ENCODE measurements around the gene ARHGAP26. TPM values are rescaled to one million over a fixed set of nuclear protein-coding genes. Genes with fewer than 3 reads are reported as not detected.
"Not testable (repeated sequence)": the region's sequence is repeated elsewhere in the genome, so short reads cannot be mapped to it uniquely, and the experiment has no call there.

Gene ARHGAP26
- total RNA-seq, 1 donor from 2014 or later, result 36.7 TPM

- DNase-seq, result no peak
These were observed 416.4 kb downstream of the ARHGAP26 start for GRCh38 chr5:143186623-143187022.

DNA sequence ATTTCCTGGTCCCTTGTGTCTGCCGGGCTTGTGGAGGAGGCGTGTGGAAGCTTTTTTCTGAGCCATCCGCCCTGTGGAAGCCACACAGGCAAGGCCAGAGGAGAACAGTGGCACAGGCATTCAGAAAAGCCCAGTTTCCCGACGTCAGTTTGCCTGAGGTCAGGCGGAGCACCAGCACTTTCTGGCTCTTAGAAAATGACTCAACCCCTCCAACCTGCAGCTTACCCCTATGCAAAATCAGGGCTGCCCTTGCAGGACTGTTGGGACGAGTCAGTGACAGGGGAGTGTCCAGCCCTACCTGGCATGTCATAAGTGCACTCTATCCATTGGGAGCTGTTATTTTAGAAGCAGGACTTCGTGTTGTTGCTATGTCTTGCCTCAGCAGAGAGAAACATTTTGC lies 417.3 kb downstream of the ARHGAP26 start:
- no peak for DNase-seq

DNA sequence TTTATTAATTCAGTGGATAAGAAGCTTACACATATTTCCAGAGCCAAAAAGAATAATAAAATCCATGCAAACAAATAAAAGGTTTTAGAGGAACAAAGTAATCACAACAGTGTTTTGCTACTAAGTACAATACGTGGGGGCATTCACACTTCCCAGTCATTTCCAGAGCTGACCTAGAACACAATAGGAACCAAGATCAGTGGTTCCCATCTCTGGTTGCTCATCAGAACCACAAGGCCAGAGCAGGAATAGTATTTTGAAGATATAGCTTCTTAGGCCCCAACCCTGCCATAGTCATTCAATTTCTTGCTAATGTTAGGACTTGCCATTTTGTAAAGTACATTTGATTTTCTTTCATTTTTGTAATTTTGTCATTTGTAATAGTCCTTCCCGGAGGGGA lies 417.9 kb downstream of the ARHGAP26 start:
- DNase-seq, result no peak

DNA sequence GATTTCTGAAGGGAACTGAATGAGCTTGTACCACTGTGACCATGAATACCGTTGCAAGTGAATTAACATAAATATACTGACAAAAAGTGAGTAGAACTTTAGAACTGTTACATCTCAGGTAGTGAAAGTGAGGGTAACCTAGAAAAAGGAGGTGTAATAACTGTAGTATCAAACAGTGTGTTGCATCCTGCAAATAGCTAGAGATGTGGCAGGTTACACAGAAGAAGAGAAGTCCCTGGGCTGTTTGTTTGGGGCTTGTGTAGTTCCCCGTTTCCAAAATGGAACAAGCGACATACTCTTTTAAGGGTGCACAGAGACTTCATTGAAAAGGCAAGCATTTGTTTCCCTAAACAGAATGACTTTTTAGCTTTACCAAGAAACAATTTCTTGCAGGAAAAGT lies 418.5 kb downstream of the ARHGAP26 start:
- DNase-seq, result no peak

DNA sequence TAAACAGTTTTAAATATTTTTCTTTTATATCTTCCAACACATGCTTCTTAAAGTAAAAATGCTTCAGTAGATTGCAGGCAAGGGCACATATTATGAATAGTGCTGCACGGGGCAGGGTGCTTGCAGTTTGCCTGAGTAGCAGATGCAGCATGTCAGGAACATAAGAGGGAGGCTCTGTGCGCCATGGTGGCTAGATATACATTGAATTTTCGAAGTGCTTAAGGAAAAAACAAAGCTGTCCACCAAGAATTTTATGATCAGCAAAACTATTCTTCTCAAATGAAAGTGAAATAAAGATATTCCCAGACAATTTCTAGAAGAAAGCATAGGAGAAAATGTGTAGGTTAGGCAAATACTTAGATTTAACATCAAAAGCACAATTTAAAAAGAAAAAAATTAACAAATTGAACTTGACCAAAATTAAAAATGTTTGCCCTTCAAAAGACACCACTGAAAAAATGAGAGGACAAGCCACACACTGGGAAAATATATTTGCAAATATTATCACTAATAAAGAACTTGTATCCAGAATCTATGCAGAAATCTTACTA lies 420.2 kb downstream of the ARHGAP26 start:
- no peak for DNase-seq

DNA sequence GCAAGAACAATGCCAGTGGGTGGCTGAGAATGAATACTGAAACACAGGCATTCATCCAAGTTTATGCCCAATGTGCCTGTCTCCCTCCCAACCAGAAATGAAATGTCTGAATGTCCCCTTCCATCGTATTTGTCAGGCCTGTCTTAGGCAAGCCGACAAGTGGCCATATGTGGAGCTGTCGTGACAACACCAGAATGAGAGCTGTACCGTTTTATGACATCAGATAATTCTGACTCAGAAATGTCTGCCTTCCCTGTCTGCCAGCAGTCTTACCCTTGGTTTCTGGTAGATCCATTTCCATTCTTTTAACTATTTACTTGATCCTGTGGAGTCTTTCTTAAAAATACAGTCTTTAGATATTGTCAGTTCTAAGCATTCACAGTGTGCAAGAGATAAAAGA lies 421.5 kb downstream of the ARHGAP26 start:
- no peak for DNase-seq

DNA sequence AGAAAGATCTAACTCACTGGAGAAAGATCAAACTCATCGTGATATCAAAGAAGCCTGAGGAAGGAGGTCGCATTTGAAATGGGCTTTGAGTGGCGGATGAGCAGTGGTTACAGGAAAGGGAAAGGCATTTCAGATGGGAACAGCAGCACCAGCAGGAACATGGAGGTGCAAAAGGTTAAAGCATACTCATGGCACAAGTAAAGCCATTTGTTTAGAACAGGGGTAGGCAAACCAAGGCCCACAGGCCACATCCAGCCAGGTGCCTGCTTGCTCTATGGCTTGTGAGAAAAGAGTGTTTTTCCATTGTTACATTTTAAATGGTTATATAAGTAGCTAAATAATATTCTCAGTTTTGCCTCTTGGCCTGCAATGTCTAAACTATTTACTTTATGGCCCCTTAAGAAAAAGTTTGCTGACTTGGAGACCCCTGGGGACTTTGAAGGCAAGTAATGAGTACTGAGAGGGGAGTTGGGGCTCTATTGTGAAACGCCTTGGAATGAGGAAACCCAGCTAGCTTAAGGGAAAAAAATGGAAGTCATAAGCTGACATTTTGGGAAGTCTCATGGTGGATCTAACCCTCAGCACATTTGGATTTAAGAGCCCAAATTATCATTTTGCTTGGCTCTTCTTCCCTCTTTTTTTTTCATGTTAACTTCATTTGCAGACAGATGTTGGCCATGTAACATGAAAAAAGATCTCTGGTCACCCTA lies 422.2 kb downstream of the ARHGAP26 start:
- no peak for DNase-seq

DNA sequence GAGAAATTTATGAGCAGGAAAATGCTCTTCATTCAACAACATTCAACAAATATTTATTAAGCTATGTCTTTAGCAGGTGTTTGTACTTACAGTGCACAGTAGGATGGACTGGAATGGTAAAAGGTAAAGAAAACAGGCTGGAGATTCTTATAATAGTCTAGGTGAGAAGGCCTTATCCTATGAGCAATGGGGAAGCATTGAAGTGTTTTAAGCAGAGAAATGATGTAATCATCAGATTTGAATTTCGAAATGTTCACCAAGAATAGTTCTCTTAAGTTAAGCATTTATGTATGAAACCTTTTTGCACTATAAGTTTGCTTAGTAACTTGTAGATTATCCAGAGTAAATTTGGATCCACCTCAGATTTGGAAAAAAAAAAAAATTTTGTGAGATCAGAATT lies 424.0 kb downstream of the ARHGAP26 start:
- DNase-seq, result no peak

GRCh38 chr5:143194713-143195112 lies 424.5 kb downstream of the ARHGAP26 start:
- DNase-seq, result no peak

DNA sequence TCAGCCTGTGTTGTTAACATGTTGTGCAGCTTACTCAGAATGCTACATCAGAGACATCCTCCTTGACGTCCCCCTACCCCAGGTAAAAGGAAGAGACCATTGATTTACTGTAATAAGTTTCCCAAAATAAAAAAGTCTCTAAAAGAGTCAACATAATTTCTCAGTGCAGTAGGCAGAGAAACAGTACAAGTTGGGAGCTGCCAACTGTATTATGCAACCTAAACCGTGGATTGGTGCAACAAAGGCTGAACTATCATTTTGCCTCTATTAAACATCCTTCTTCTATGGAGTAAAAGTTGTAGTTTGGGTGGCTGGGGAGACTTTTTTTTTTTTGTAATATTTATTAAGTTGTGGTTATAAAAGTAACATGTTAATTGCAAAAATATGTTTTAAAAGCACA lies 425.3 kb downstream of the ARHGAP26 start:
- no peak for DNase-seq

DNA sequence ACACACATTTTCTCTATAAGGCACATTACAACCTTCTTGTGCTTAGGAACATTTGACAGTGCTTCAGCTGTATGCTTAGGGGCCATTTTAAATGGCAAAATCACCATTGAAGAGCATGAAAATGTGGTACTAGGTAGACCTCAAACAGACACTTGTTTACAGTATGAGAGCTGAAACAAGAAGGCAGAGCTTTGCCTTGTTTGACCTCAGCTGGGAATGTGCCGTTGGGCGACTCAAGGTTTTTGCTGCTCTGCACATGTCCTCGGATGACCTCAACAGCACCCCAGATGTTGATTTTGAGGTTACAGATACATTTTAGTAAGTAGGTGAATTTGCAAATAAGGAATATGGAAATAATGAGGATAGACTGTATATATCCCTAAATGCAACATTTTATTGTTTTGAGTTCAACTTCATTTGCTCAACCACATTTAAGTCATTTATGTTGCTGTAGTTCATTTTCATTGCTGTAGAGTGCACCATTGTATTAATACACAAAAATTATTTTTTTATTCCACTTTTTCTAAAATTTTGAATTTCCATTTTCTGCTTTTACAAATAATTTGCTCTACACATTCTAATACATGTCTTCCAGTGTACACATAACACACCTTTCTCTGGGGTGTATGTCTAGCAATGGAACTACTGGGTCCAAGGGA lies 426.6 kb downstream of the ARHGAP26 start:
- no peak for DNase-seq

GRCh38 chr5:143197260-143197656 lies 427.1 kb downstream of the ARHGAP26 start:
- DNase-seq, result no peak

DNA sequence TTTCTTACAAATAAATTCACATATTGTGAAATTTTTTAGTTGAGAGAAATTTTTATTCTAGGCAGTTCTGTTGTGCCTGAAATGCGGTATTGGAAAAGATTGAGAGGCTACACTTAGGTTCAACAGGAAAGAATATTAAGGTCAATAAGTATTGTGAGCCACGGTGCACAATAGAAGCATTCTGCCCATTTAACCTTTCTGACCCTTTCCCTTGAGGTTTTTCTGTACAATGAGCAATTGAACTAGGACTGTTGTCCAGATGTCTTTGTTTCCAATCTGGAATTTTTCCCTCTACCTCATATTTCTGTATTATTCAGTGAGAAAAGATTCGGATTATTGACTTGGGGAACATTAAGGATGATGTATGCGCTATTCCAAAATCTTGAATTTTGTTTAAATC lies 428.2 kb downstream of the ARHGAP26 start:
- no peak for DNase-seq

GRCh38 chr5:143199161-143199560 lies 429.0 kb downstream of the ARHGAP26 start:
- no peak for DNase-seq

- no peak for DNase-seq
These were observed 429.7 kb downstream of the ARHGAP26 start for GRCh38 chr5:143199843-143200242.

- no peak for DNase-seq
These were observed 430.7 kb downstream of the ARHGAP26 start for GRCh38 chr5:143200781-143201398.

DNA sequence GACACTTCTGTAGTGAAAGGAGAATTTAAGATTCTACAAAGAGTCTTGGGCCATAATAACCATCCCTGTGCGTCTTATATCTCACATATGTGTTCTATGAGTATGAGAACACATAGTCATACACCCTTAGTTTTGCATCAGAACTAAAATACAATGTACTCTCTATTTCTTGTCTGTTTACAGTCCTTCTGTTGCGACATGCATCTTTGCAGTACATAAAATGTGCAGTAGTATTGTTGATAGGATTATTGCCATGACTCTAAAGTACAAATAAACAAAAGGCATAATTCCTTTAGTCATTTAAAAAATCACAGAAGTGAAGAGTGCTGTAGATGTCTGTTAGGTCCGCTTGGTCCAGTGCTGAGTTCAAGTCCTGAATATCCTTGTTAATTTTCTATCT lies 431.4 kb downstream of the ARHGAP26 start:
- no peak for DNase-seq

- DNase-seq, result not testable (repeated sequence)
These were observed 433.3 kb downstream of the ARHGAP26 start for GRCh38 chr5:143203301-143203956.

- DNase-seq, result no peak
These were observed 434.5 kb downstream of the ARHGAP26 start for GRCh38 chr5:143204474-143205246.

- no peak for DNase-seq
These were observed 435.2 kb downstream of the ARHGAP26 start for GRCh38 chr5:143205386-143205785.

- no peak for DNase-seq
These were observed 435.7 kb downstream of the ARHGAP26 start for GRCh38 chr5:143205883-143206195.
